DOHH2 (cell line): ENCODE measurements around the gene FAM120A.

Experiments
- H3F3A ChIP-seq: fragments of 200-600 bp; sonication (generic), shearing (Covaris generic); 2 replicates; pipeline ENCODE4 v1.6.0; 2016; ENCODE audit warnings: antibody characterized with exemption, mild to moderate bottlenecking; ENCODE audit not compliant: control insufficient read depth, insufficient read depth
- H3K27ac ChIP-seq: fragments of 200-600 bp; sonication (generic); 2 replicates; pipeline ENCODE4 v1.5.1; 2014; ENCODE audit warnings: low read depth, mild to moderate bottlenecking, low read length, moderate library complexity
- H3K27me3 ChIP-seq: fragments of 200-600 bp; sonication (generic); 2 replicates; pipeline ENCODE4 v1.6.1; 2014; ENCODE audit warnings: mild to moderate bottlenecking, low read length, mixed read lengths; ENCODE audit not compliant: control insufficient read depth
- H3K36me3 ChIP-seq: fragments of 200-600 bp; sonication (generic); 2 replicates; pipeline ENCODE4 v1.6.1; 2014; ENCODE audit warnings: mild to moderate bottlenecking, low read length, moderate library complexity, mixed read lengths; ENCODE audit not compliant: control insufficient read depth
- H3K4me1 ChIP-seq: fragments of 200-600 bp; sonication (generic); 2 replicates; pipeline ENCODE4 v1.6.1; 2014; ENCODE audit warnings: mild to moderate bottlenecking, low read length, mixed read lengths; ENCODE audit not compliant: control insufficient read depth
- H3K4me2 ChIP-seq: fragments of 200-600 bp; sonication (generic); 2 replicates; pipeline ENCODE4 v1.6.0; 2014; ENCODE audit warnings: mild to moderate bottlenecking, low read length, moderate library complexity
- H3K4me3 ChIP-seq: fragments of 200-600 bp; sonication (generic); 2 replicates; pipeline ENCODE4 v1.5.1; 2014; ENCODE audit warnings: mild to moderate bottlenecking, low read length, mixed read lengths
- H3K79me2 ChIP-seq: fragments of 200-600 bp; sonication (generic); 2 replicates; pipeline ENCODE4 v1.6.1; 2014; ENCODE audit warnings: mild to moderate bottlenecking, low read length, mixed read lengths; ENCODE audit not compliant: control insufficient read depth
- H3K9me2 ChIP-seq: fragments of 200-600 bp; sonication (generic); replicated peaks from 2 replicates; pipeline ENCODE4 v1.6.1; 2014; ENCODE audit warnings: mild to moderate bottlenecking, low read length, mixed read lengths; ENCODE audit not compliant: control insufficient read depth
- H3K9me3 ChIP-seq: fragments of 200-600 bp; sonication (generic); 2 replicates; pipeline ENCODE4 v1.6.1; 2014; ENCODE audit warnings: antibody characterized with exemption, low read length, mixed read lengths; ENCODE audit not compliant: control insufficient read depth, insufficient read depth
- H4K20me1 ChIP-seq: fragments of 200-600 bp; sonication (generic); 2 replicates; pipeline ENCODE4 v1.6.0; 2014; ENCODE audit warnings: low read depth, mild to moderate bottlenecking, antibody characterized with exemption, low read length, moderate library complexity; ENCODE audit not compliant: control insufficient read depth, insufficient read depth
- CTCF ChIP-seq: fragments of 200-600 bp; sonication (generic); IDR thresholded peaks from one replicate; pipeline ENCODE4 v1.5.1; 2014; ENCODE audit warnings: antibody characterized with exemption, mild to moderate bottlenecking, low read depth, low read length; ENCODE audit not compliant: poor library complexity, severe bottlenecking
- EZH2phosphoT487 ChIP-seq: fragments of 200-600 bp; sonication (generic); IDR thresholded peaks from 2 replicates; pipeline ENCODE4 v1.6.1; 2017; ENCODE audit warnings: borderline replicate concordance, mild to moderate bottlenecking, antibody characterized with exemption, low read length, moderate library complexity, mixed read lengths

Gene FAM120A

GRCh38 chr9:93612796-93613154 lies 161.3 kb downstream of the FAM120A start:
- no peaks in the 10 kb centered on the region for H3K27me3 ChIP-seq
- no peak for TF ChIP-seq EZH2phosphoT487
- peaks cover 63% of the 10 kb centered on the region for H3K79me2 ChIP-seq
- H3K4me3 ChIP-seq: no peak overlapping the region
- no peaks in the 10 kb centered on the region for H3K9me2 ChIP-seq
- no peak overlapping the region for H3K27ac ChIP-seq
- no peaks in the 10 kb centered on the region for H3K36me3 ChIP-seq
- no peaks in the 10 kb centered on the region for H3F3A ChIP-seq
- H3K4me1 ChIP-seq: no peaks in the 10 kb centered on the region
- H3K9me3 ChIP-seq: no peaks in the 10 kb centered on the region
- H4K20me1 ChIP-seq: no peaks in the 10 kb centered on the region
- H3K4me2 ChIP-seq: no peak overlapping the region

GRCh38 chr9:93613174-93613573 lies 161.7 kb downstream of the FAM120A start:
- peaks cover 60% of the 10 kb centered on the region for H3K79me2 ChIP-seq
- H3K9me3 ChIP-seq: no peaks in the 10 kb centered on the region
- H3K4me2 ChIP-seq: no peak overlapping the region
- no peaks in the 10 kb centered on the region for H3F3A ChIP-seq
- H4K20me1 ChIP-seq: no peaks in the 10 kb centered on the region
- no peak for TF ChIP-seq EZH2phosphoT487
- TF ChIP-seq CTCF: no peak
- H3K36me3 ChIP-seq: no peaks in the 10 kb centered on the region
- H3K27me3 ChIP-seq: no peaks in the 10 kb centered on the region
- no peaks in the 10 kb centered on the region for H3K9me2 ChIP-seq
- H3K4me3 ChIP-seq: no peak overlapping the region
- H3K4me1 ChIP-seq: no peaks in the 10 kb centered on the region
- no peak overlapping the region for H3K27ac ChIP-seq

GRCh38 chr9:93613791-93614190 lies 162.3 kb downstream of the FAM120A start:
- Histone ChIP-seq H3K9me2 (no peaks in the 10 kb centered on the region), H3K79me2 (peaks cover 59% of the 10 kb centered on the region), H4K20me1 (no peaks in the 10 kb centered on the region), H3K27me3 (no peaks in the 10 kb centered on the region), H3K27ac (no peak overlapping the region), H3K4me1 (no peaks in the 10 kb centered on the region), H3K4me2 (no peak overlapping the region), H3F3A (no peaks in the 10 kb centered on the region), H3K4me3 (no peak overlapping the region), H3K36me3 (no peaks in the 10 kb centered on the region), H3K9me3 (no peaks in the 10 kb centered on the region)
- TF ChIP-seq EZH2phosphoT487 (no peak), CTCF (no peak)

GRCh38 chr9:93614830-93615468 lies 163.5 kb downstream of the FAM120A start:
- Histone ChIP-seq H3K4me3 (no peak overlapping the region), H3K9me3 (no peaks in the 10 kb centered on the region), H3F3A (no peaks in the 10 kb centered on the region), H3K4me2 (no peak overlapping the region), H3K27me3 (no peaks in the 10 kb centered on the region), H3K9me2 (no peaks in the 10 kb centered on the region), H3K36me3 (no peaks in the 10 kb centered on the region), H3K4me1 (no peaks in the 10 kb centered on the region), H4K20me1 (no peaks in the 10 kb centered on the region), H3K79me2 (peaks cover 52% of the 10 kb centered on the region), H3K27ac (no peak overlapping the region)
- TF ChIP-seq CTCF (no peak), EZH2phosphoT487 (no peak)
